K562 (cell line): Measurements from ENCODE around the gene LTBP1.

Source experiments
- CTCF ChIP-seq, 3 experiments: IDR thresholded peaks in 2 of 3; conservative IDR thresholded peaks in 1 of 3; 2 replicates each; pipeline ENCODE4 v1.5.1; 2011 to 2012; ENCODE audit warnings: low read length in 3 of 3, mild to moderate bottlenecking in 3 of 3, control low read depth in 2 of 3, improper control_type of control experiment in 1 of 3, inconsistent platforms in 1 of 3, low read depth in 1 of 3, mixed read lengths in 1 of 3, moderate library complexity in 1 of 3; ENCODE audit not compliant: insufficient read depth in 2 of 3
- HNRNPL ChIP-seq: fragments of 200-400 bp; formaldehyde crosslinking; IDR thresholded peaks from 2 replicates; pipeline ENCODE4 v1.6.1; 2017; ENCODE audit warnings: low read depth, mild to moderate bottlenecking, low read length
- MTA2 ChIP-seq: fragments of 450-650 bp; IDR thresholded peaks from 2 replicates; pipeline ENCODE4 v1.6.1; 2016; ENCODE audit warnings: low read depth
- NRF1 ChIP-seq, 2 experiments: fragments of 450-650 bp; IDR thresholded peaks in 1 of 2; conservative IDR thresholded peaks in 1 of 2; 2 replicates each; pipeline ENCODE4 v1.6.1; 2014; ENCODE audit warnings: mild to moderate bottlenecking in 2 of 2
- POLR2A ChIP-seq: fragments of 450-650 bp; conservative IDR thresholded peaks from 2 replicates; pipeline ENCODE4 v1.6.1; 2016
- POLR2G ChIP-seq: fragments of 200-400 bp; formaldehyde crosslinking; IDR thresholded peaks from 2 replicates; pipeline ENCODE4 v1.6.1; 2017; ENCODE audit warnings: low read depth, mild to moderate bottlenecking, antibody characterized with exemption, low read length, moderate library complexity
- SIN3B ChIP-seq: fragments of 450-650 bp; IDR thresholded peaks from 2 replicates; pipeline ENCODE4 v1.6.1; 2017; ENCODE audit warnings: low read depth, mild to moderate bottlenecking, moderate library complexity
- SMAD3 ChIP-seq: fragments of 450-650 bp; formaldehyde crosslinking; conservative IDR thresholded peaks from 2 replicates; pipeline ENCODE4 v1.4.0; 2020; ENCODE audit warnings: mild to moderate bottlenecking
- WHSC1 ChIP-seq: IDR thresholded peaks from one replicate; pipeline ENCODE4 v1.6.1; 2012; ENCODE audit warnings: low read length, control low read depth, inconsistent platforms
- ZNF263 ChIP-seq: sonication (generic); formaldehyde crosslinking; IDR thresholded peaks from 2 replicates; pipeline ENCODE4 v1.8.0; 2022; ENCODE audit warnings: mild to moderate bottlenecking, missing genetic modification reagents, borderline replicate concordance

GRCh38 chr2:32901313-32901712 is 45.4 kb upstream of the LTBP1 start:
- no peak for TF ChIP-seq WHSC1
- no peak for TF ChIP-seq POLR2G
- no peak for TF ChIP-seq SIN3B
- no peak for TF ChIP-seq POLR2A
- no peak for TF ChIP-seq CTCF (IDR thresholded peaks at IDR 0.05 in 2 of 3, conservative IDR thresholded peaks at IDR 0.05 in 1 of 3; ENCODE audit: insufficient read depth in 2 of 3, low read depth in 1 of 3, low read length in 3 of 3)
- TF ChIP-seq ZNF263 (CRISPR knock-in tag): no peak
- TF ChIP-seq NRF1 (conservative IDR thresholded peaks at IDR 0.05 in 1 of 2, IDR thresholded peaks at IDR 0.05 in 1 of 2): no peak
- no peak for TF ChIP-seq SMAD3 (CRISPR knock-in tag)
- no peak for TF ChIP-seq HNRNPL
- no peak for TF ChIP-seq MTA2
